SK-N-SH treated with all-trans-retinoic acid at 6 μM for 48 hours (cell line): ENCODE data around the gene CCRL2.

Experiments used
- CREB5 ChIP-seq: fragments of 250-450 bp; sonication (Bioruptor Pico); IDR thresholded peaks from 2 replicates; pipeline ENCODE4 v1.5.1; 2020; ENCODE audit warnings: low read depth, mild to moderate bottlenecking, moderate library complexity
- GLIS3 ChIP-seq: fragments of 250-450 bp; sonication (Bioruptor Pico); IDR thresholded peaks from 2 replicates; pipeline ENCODE4 v1.5.0; 2020; ENCODE audit warnings: mild to moderate bottlenecking, moderate library complexity
- OSR1 ChIP-seq: fragments of 250-450 bp; sonication (Bioruptor Pico); IDR thresholded peaks from 2 replicates; pipeline ENCODE4 v1.8.0; 2022; ENCODE audit warnings: moderate library complexity, mild to moderate bottlenecking, inconsistent platforms
- SNAI2 ChIP-seq: fragments of 250-450 bp; sonication (Bioruptor Pico); IDR thresholded peaks from 2 replicates; pipeline ENCODE4 v1.5.0; 2020; ENCODE audit warnings: mild to moderate bottlenecking, moderate library complexity
- TCF4 ChIP-seq: fragments of 250-450 bp; sonication (Bioruptor Pico); IDR thresholded peaks from 2 replicates; pipeline ENCODE4 v1.8.0; 2021; ENCODE audit warnings: mild to moderate bottlenecking, moderate library complexity, borderline replicate concordance
- TOX ChIP-seq: fragments of 250-450 bp; sonication (Bioruptor Pico); IDR thresholded peaks from 2 replicates; pipeline ENCODE4 v1.8.0; 2021; ENCODE audit warnings: mild to moderate bottlenecking, moderate library complexity, borderline replicate concordance
- TSHZ2 ChIP-seq: fragments of 250-450 bp; sonication (Bioruptor Pico); IDR thresholded peaks from 2 replicates; pipeline ENCODE4 v1.5.0; 2020; ENCODE audit warnings: mild to moderate bottlenecking, moderate library complexity
- ZFP30 ChIP-seq: fragments of 450-650 bp; formaldehyde crosslinking; IDR thresholded peaks from 2 replicates; pipeline ENCODE4 v1.5.0; 2022; ENCODE audit warnings: mild to moderate bottlenecking, moderate library complexity
- ZNF565 ChIP-seq: fragments of 450-650 bp; formaldehyde crosslinking; conservative IDR thresholded peaks from 2 replicates; pipeline ENCODE4 v1.5.0; 2020; ENCODE audit warnings: low read depth, mild to moderate bottlenecking, moderate library complexity

- TF ChIP-seq ZNF565 (no peak), OSR1 (no peak), TSHZ2 (no peak), GLIS3 (CRISPR knock-in tag) (no peak), CREB5 (no peak), TCF4 (CRISPR knock-in tag) (no peak), SNAI2 (CRISPR knock-in tag) (no peak), TOX (no peak), ZFP30 (CRISPR knock-in tag) (no peak)
These were observed 4.2 kb downstream of the CCRL2 start for GRCh38 chr3:46411271-46411670.
